HUES48 (cell line): ENCODE measurements around the gene PLXDC2.

Source experiments
- H3K27ac ChIP-seq: one replicate; pipeline ENCODE4 v1.7.0; 2013; ENCODE audit warnings: low read depth, low read length, inconsistent platforms
- H3K27me3 ChIP-seq: 2 replicates; pipeline ENCODE4 v1.6.1; 2013; ENCODE audit warnings: mild to moderate bottlenecking, low read length; ENCODE audit not compliant: control insufficient read depth, insufficient read depth
- H3K36me3 ChIP-seq: 2 replicates; pipeline ENCODE4 v1.6.1; 2013; ENCODE audit warnings: low read length; ENCODE audit not compliant: control insufficient read depth, insufficient read depth
- H3K4me1 ChIP-seq: 2 replicates; pipeline ENCODE4 v1.6.1; 2013; ENCODE audit warnings: mild to moderate bottlenecking, low read length; ENCODE audit not compliant: control insufficient read depth, insufficient read depth
- H3K4me3 ChIP-seq: 2 replicates; pipeline ENCODE4 v1.5.1; 2013; ENCODE audit warnings: mild to moderate bottlenecking, low read depth, low read length
- H3K9ac ChIP-seq: 2 replicates; pipeline ENCODE4 v1.6.1; 2013; ENCODE audit warnings: mild to moderate bottlenecking, low read depth, low read length, moderate library complexity
- H3K9me3 ChIP-seq: 2 replicates; pipeline ENCODE4 v1.6.1; 2013; ENCODE audit warnings: low read length; ENCODE audit not compliant: control insufficient read depth, insufficient read depth

PLXDC2 gene

GRCh38 chr10:20299034-20299736, 483.0 kb downstream of the PLXDC2 start:
- H3K36me3 ChIP-seq = no peaks in the 10 kb centered on the region
- no peak overlapping the region for H3K9ac ChIP-seq
- no peak overlapping the region for H3K27ac ChIP-seq
- no peaks in the 10 kb centered on the region for H3K4me1 ChIP-seq
- no peak overlapping the region for H3K4me3 ChIP-seq
- peaks cover 24% of the 10 kb centered on the region for H3K9me3 ChIP-seq
- no peaks in the 10 kb centered on the region for H3K27me3 ChIP-seq

- no peak overlapping the region for H3K27ac ChIP-seq
These were observed 484.5 kb downstream of the PLXDC2 start for GRCh38 chr10:20300735-20301134.

GRCh38 chr10:20302033-20302432, 485.8 kb downstream of the PLXDC2 start:
- peaks cover 25% of the 10 kb centered on the region for H3K9me3 ChIP-seq
- no peaks in the 10 kb centered on the region for H3K4me1 ChIP-seq
- H3K9ac ChIP-seq = no peak overlapping the region
- no peak overlapping the region for H3K27ac ChIP-seq
- no peaks in the 10 kb centered on the region for H3K36me3 ChIP-seq
- H3K27me3 ChIP-seq = no peaks in the 10 kb centered on the region
- no peak overlapping the region for H3K4me3 ChIP-seq

More at GRCh38 chr10:20300735-20301134, 484.5 kb downstream of the PLXDC2 start:
- no peaks in the 10 kb centered on the region for H3K4me1 ChIP-seq
- no peaks in the 10 kb centered on the region for H3K27me3 ChIP-seq
- H3K9me3 ChIP-seq = peaks cover 26% of the 10 kb centered on the region
- no peak overlapping the region for H3K4me3 ChIP-seq
- no peaks in the 10 kb centered on the region for H3K36me3 ChIP-seq
- H3K9ac ChIP-seq = no peak overlapping the region

GRCh38 chr10:20303453-20304152, 487.4 kb downstream of the PLXDC2 start:
- H3K27me3 ChIP-seq = no peaks in the 10 kb centered on the region
- no peaks in the 10 kb centered on the region for H3K36me3 ChIP-seq
- no peak overlapping the region for H3K4me3 ChIP-seq
- H3K9me3 ChIP-seq = peaks cover 10% of the 10 kb centered on the region; the same call in 1 of the 2 replicates
- no peaks in the 10 kb centered on the region for H3K4me1 ChIP-seq
- no peak overlapping the region for H3K27ac ChIP-seq
- H3K9ac ChIP-seq = no peak overlapping the region

- Histone ChIP-seq H3K27me3 (no peaks in the 10 kb centered on the region), H3K36me3 (no peaks in the 10 kb centered on the region), H3K4me1 (no peaks in the 10 kb centered on the region; the same call in 1 of the 2 replicates), H3K9ac (no peak overlapping the region), H3K27ac (no peak overlapping the region), H3K9me3 (0 out of 2 replicates have a peak, but pooled peaks cover 6% of the 10 kb centered on the region), H3K4me3 (no peak overlapping the region)
These were observed 497.4 kb downstream of the PLXDC2 start for GRCh38 chr10:20313665-20314064.

GRCh38 chr10:20314431-20314830, 498.2 kb downstream of the PLXDC2 start:
- H3K9ac ChIP-seq = no peak overlapping the region
- H3K27ac ChIP-seq = no peak overlapping the region
- H3K4me1 ChIP-seq = no peaks in the 10 kb centered on the region; the same call in 1 of the 2 replicates
- no peaks in the 10 kb centered on the region for H3K27me3 ChIP-seq
- no peaks in the 10 kb centered on the region for H3K36me3 ChIP-seq
- 0 out of 2 replicates have a peak, but pooled peaks cover 6% of the 10 kb centered on the region for H3K9me3 ChIP-seq
- no peak overlapping the region for H3K4me3 ChIP-seq

GRCh38 chr10:20327954-20328353, 511.7 kb downstream of the PLXDC2 start:
- no peaks in the 10 kb centered on the region for H3K36me3 ChIP-seq
- no peak overlapping the region for H3K4me3 ChIP-seq
- H3K9ac ChIP-seq = no peak overlapping the region
- no peak overlapping the region for H3K27ac ChIP-seq
- no peaks in the 10 kb centered on the region for H3K27me3 ChIP-seq
- H3K9me3 ChIP-seq = no peaks in the 10 kb centered on the region
- H3K4me1 ChIP-seq = no peaks in the 10 kb centered on the region

- no peaks in the 10 kb centered on the region for H3K4me1 ChIP-seq
- no peak overlapping the region for H3K4me3 ChIP-seq
- H3K36me3 ChIP-seq = no peaks in the 10 kb centered on the region
- no peaks in the 10 kb centered on the region for H3K27me3 ChIP-seq
- no peak overlapping the region for H3K27ac ChIP-seq
- H3K9me3 ChIP-seq = no peaks in the 10 kb centered on the region
- H3K9ac ChIP-seq = no peak overlapping the region
These were observed 514.0 kb downstream of the PLXDC2 start for GRCh38 chr10:20330246-20330645.

- Histone ChIP-seq H3K27ac (no peak overlapping the region), H3K9me3 (peaks cover 12% of the 10 kb centered on the region)
These were observed 518.3 kb downstream of the PLXDC2 start for GRCh38 chr10:20334559-20334958.

More at GRCh38 chr10:20334559-20334958, 518.3 kb downstream of the PLXDC2 start:
- H3K36me3 ChIP-seq = no peaks in the 10 kb centered on the region
- H3K4me3 ChIP-seq = no peak overlapping the region
- H3K9ac ChIP-seq = no peak overlapping the region
- H3K4me1 ChIP-seq = no peaks in the 10 kb centered on the region
- no peaks in the 10 kb centered on the region for H3K27me3 ChIP-seq
